Measurements from ENCODE around the gene ACTRT2. TPM values are rescaled to one million over a fixed set of nuclear protein-coding genes. Genes with fewer than 3 reads are reported as not detected.

The ACTRT2 gene
- total and polyA plus RNA-seq, 2 experiments from 2014 or later: not detected

DNA sequence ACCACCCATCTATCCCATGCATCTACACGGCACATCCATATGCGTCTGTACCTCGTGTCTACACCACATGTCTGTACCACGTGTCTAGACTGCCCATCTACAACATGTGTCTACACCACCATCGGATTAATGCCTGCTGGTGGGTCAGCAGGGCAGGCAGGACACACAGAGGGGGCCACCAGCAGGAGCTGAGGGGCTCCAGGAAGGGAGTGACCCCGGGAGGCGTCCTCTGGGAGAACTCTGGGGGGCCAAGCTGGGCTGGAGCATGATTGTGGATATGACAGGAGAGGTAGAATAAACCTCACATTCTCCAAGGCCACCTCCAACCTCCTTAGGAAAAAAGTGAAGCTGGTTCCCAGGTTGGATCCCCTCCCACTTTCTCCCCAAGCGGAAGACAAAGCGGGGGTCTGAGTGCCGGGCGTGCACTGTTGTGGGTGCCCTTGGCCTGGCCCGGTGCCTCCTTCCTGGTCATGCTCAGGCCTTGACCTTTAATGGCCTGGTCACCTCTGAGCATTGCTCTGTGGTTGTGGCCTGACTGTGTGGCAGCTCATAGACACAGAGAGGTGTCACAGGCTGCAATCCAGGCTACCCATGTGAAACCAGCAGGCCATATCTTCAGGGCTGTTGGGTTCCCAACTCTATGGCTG, 881 bp upstream of the ACTRT2 start:
- H3K36me3 Mint-ChIP-seq (ENCODE audit: low read depth): no peaks in the 10 kb centered on the region

DNA sequence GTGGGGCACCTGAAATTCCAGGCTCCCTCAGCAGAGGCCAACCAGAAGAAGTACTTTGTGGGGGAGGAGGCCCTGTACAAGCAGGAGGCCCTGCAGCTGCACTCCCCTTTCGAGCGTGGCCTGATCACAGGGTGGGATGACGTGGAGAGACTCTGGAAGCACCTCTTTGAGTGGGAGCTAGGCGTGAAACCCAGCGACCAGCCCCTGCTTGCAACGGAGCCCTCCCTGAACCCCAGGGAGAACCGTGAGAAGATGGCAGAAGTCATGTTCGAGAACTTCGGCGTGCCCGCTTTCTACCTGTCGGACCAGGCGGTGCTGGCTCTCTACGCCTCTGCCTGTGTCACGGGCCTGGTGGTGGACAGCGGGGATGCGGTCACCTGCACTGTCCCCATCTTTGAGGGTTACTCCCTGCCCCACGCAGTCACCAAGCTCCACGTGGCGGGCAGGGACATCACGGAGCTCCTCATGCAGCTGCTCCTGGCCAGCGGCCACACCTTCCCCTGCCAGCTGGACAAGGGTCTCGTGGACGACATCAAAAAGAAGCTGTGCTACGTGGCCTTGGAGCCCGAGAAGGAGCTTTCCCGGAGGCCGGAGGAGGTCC, 634 bp downstream of the ACTRT2 start:
- ATAC-seq: no peak
- Histone ChIP-seq H3K4me2 (no peak overlapping the region), H3K79me2 (replicated peaks; ENCODE audit: insufficient read depth) (no peaks in the 10 kb centered on the region), H3F3A (replicated peaks; ENCODE audit: low read depth) (no peaks in the 10 kb centered on the region), H3K27ac (ENCODE audit: low read depth) (no peak overlapping the region), H2AFZ (no peak overlapping the region), H3K36me3 (ENCODE audit: insufficient read depth) (no peaks in the 10 kb centered on the region), H3K27me3 (ENCODE audit: insufficient read depth) (no peaks in the 10 kb centered on the region), H3K9me2 (ENCODE audit: insufficient read depth) (no peaks in the 10 kb centered on the region), H3K4me1 (ENCODE audit: insufficient read depth) (no peaks in the 10 kb centered on the region; the same call in 1 of the 2 replicates), H3K4me3 (no peak overlapping the region), H4K20me1 (replicated peaks; ENCODE audit: insufficient read depth) (no peaks in the 10 kb centered on the region)
- DNase-seq (ENCODE audit: low spot score): no peak
- Mint-ChIP-seq H3K9me3 (peaks cover 9% of the 10 kb centered on the region), H3K36me3 (ENCODE audit: low read depth) (no peaks in the 10 kb centered on the region), H3K4me1 (peaks cover 10% of the 10 kb centered on the region; the same call in 2 of the 3 replicates), H3K4me3 (no peak overlapping the region), H3K27me3 (ENCODE audit: insufficient read depth, low read depth, poor library complexity) (peaks cover 13% of the 10 kb centered on the region), H3K27ac (no peak overlapping the region)
- TF ChIP-seq JUNB (IDR thresholded peaks at IDR 0.05; ENCODE audit: unreplicated experiment): no peak
- no peak for TF ChIP-seq ZNF331 (CRISPR knock-in tag; IDR thresholded peaks at IDR 0.05; ENCODE audit: low read depth)
- no peak for TF ChIP-seq ZNF114 (CRISPR knock-in tag; IDR thresholded peaks at IDR 0.05)
- TF ChIP-seq REST (IDR thresholded peaks at IDR 0.05; ENCODE audit: unreplicated experiment): no peak
- no peak for TF ChIP-seq EZH2phosphoT487 (IDR thresholded peaks at IDR 0.05; ENCODE audit: unreplicated experiment)
- no peak for TF ChIP-seq ZNF462 (CRISPR knock-in tag; IDR thresholded peaks at IDR 0.05)
- TF ChIP-seq, protein P1, sequence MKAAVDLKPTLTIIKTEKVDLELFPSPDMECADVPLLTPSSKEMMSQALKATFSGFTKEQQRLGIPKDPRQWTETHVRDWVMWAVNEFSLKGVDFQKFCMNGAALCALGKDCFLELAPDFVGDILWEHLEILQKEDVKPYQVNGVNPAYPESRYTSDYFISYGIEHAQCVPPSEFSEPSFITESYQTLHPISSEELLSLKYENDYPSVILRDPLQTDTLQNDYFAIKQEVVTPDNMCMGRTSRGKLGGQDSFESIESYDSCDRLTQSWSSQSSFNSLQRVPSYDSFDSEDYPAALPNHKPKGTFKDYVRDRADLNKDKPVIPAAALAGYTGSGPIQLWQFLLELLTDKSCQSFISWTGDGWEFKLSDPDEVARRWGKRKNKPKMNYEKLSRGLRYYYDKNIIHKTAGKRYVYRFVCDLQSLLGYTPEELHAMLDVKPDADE (IDR thresholded peaks at IDR 0.05): no peak
- no peak for TF ChIP-seq POLR2AphosphoS5 (IDR thresholded peaks at IDR 0.05; ENCODE audit: low read depth)
- no peak for TF ChIP-seq NANOG (IDR thresholded peaks at IDR 0.05; ENCODE audit: borderline replicate concordance)
- no peak for TF ChIP-seq STAT1 (IDR thresholded peaks at IDR 0.05; ENCODE audit: unreplicated experiment)

More for the DNA sequence above, 881 bp upstream of the ACTRT2 start:
- H3K4me3 ChIP-seq: no peak overlapping the region
- no peaks in the 10 kb centered on the region for H3K9me2 ChIP-seq (ENCODE audit: insufficient read depth)
- H3K27ac Mint-ChIP-seq: no peak overlapping the region
- H3K79me2 ChIP-seq (replicated peaks; ENCODE audit: insufficient read depth): no peaks in the 10 kb centered on the region
- peaks cover 9% of the 10 kb centered on the region for H3K9me3 Mint-ChIP-seq
- H2AFZ ChIP-seq: no peak overlapping the region
- ATAC-seq (no peak), DNase-seq (ENCODE audit: low spot score) (no peak)
- H3K36me3 ChIP-seq (ENCODE audit: insufficient read depth): no peaks in the 10 kb centered on the region
- no peak overlapping the region for H3K4me2 ChIP-seq
- H3F3A ChIP-seq (replicated peaks; ENCODE audit: low read depth): no peaks in the 10 kb centered on the region
- no peaks in the 10 kb centered on the region for H4K20me1 ChIP-seq (replicated peaks; ENCODE audit: insufficient read depth)
- H3K27me3 ChIP-seq (ENCODE audit: insufficient read depth): no peaks in the 10 kb centered on the region
- no peaks in the 10 kb centered on the region; the same call in 1 of the 2 replicates for H3K4me1 ChIP-seq (ENCODE audit: insufficient read depth)
- no peak overlapping the region for H3K4me3 Mint-ChIP-seq
- H3K27me3 Mint-ChIP-seq (ENCODE audit: insufficient read depth, low read depth, poor library complexity): peaks cover 14% of the 10 kb centered on the region
- H3K4me1 Mint-ChIP-seq: peaks cover 10% of the 10 kb centered on the region; the same call in 2 of the 3 replicates
- no peak for TF ChIP-seq STAT1 (IDR thresholded peaks at IDR 0.05; ENCODE audit: unreplicated experiment)
- H3K27ac ChIP-seq (ENCODE audit: low read depth): no peak overlapping the region

All from GM23338 (cell line).